Muscle of leg (tissue), 11 donors: ENCODE results near the gene MYOCD. TPM values are rescaled to one million over a fixed set of nuclear protein-coding genes. Genes with fewer than 3 reads are reported as not detected.

Source experiments
- DNase-seq: peaks from one replicate; pipeline ENCODE4 v3.0.0; 2013
- H3K27ac ChIP-seq: one replicate; pipeline ENCODE4 v1.5.1; 2013; ENCODE audit warnings: mild to moderate bottlenecking, low read length, control low read depth
- H3K27me3 ChIP-seq: one replicate; pipeline ENCODE4 v1.6.1; 2013; ENCODE audit warnings: low read length; ENCODE audit not compliant: control insufficient read depth, insufficient read depth
- H3K36me3 ChIP-seq: one replicate; pipeline ENCODE4 v1.6.1; 2013; ENCODE audit warnings: low read length; ENCODE audit not compliant: control insufficient read depth, insufficient read depth
- H3K4me1 ChIP-seq: one replicate; pipeline ENCODE4 v1.6.1; 2013; ENCODE audit warnings: low read length; ENCODE audit not compliant: control insufficient read depth, insufficient read depth
- H3K4me3 ChIP-seq: one replicate; pipeline ENCODE4 v1.5.1; 2013; ENCODE audit warnings: low read length, control low read depth
- H3K9me3 ChIP-seq: replicated peaks from 2 replicates; pipeline ENCODE4 v1.6.1; 2013; ENCODE audit warnings: low read depth, low read length; ENCODE audit not compliant: control insufficient read depth
- WGBS: methylation state at CpG from one replicate; pipeline ENCODE4 v1.1.5; 2013; ENCODE audit warnings: missing lambda C conversion rate; ENCODE audit not compliant: insufficient coverage; 5-methylcytosine and 5-hydroxymethylcytosine counted together
- polyA plus RNA-seq, 8 donors: library from polyadenylated mRNA; unstranded; fragments of 120-200 nt; gene quantifications; one replicate each; pipeline versions ENCODE4 v1.2.1 to v1.2.3, GENCODE V29; 2013; ENCODE audit warnings: inconsistent platforms in 1 of 8, low replicate concordance in 1 of 8; ENCODE audit not compliant: insufficient read length in 8 of 8, insufficient read depth in 1 of 8
- total RNA-seq: library from RNA; stranded (reverse); fragments of 120-200 nt; gene quantifications from one replicate; pipeline ENCODE4 v1.2.4, GENCODE V29; 2013

MYOCD gene
- total and polyA plus RNA-seq, 9 donors: 0.34 to 1.2 (median 0.58) TPM

GRCh38 chr17:12642034-12642433, 23.7 kb upstream of the MYOCD start:
- DNase-seq: no peak
- no peaks in the 10 kb centered on the region for H3K27me3 ChIP-seq
- no peaks in the 10 kb centered on the region for H3K4me1 ChIP-seq
- no peaks in the 10 kb centered on the region for H3K36me3 ChIP-seq
- no peaks in the 10 kb centered on the region for H3K9me3 ChIP-seq
- no peak overlapping the region for H3K27ac ChIP-seq
- WGBS: no CpG with 5 or more reads among the region's 4 CpGs
- no peak overlapping the region for H3K4me3 ChIP-seq

- DNase-seq: no peak
- Histone ChIP-seq H3K9me3 (no peaks in the 10 kb centered on the region), H3K36me3 (no peaks in the 10 kb centered on the region), H3K4me1 (no peaks in the 10 kb centered on the region), H3K4me3 (no peak overlapping the region), H3K27ac (no peak overlapping the region), H3K27me3 (no peaks in the 10 kb centered on the region)
- 71% methylated on average over 1 of the region's 1 CpG for WGBS
Measured at GRCh38 chr17:12643822-12644221, 21.9 kb upstream of the MYOCD start.

DNA sequence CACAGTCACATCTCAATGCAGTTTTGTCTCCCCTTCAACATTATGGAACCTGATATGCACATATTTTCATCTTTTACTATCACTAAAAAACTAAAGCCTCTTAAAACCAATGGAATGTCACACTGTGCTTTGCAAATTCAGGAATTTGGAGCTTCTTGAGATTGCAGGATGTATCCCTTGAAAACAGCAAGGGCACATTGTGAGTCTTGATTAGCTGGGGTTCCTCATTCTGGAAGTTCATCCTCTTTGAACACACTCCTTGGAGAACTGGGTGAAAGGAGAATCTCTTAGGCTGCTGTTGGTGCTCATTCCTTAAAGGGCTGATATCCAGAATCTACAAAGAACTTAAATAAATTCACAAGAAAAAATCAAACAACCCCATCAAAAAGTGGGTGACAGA, 21.1 kb upstream of the MYOCD start:
- H3K27me3 ChIP-seq: no peaks in the 10 kb centered on the region
- no peaks in the 10 kb centered on the region for H3K4me1 ChIP-seq
- H3K9me3 ChIP-seq: no peaks in the 10 kb centered on the region
- H3K4me3 ChIP-seq: no peak overlapping the region
- no peak overlapping the region for H3K27ac ChIP-seq
- no peak for DNase-seq
- no peaks in the 10 kb centered on the region for H3K36me3 ChIP-seq

DNA sequence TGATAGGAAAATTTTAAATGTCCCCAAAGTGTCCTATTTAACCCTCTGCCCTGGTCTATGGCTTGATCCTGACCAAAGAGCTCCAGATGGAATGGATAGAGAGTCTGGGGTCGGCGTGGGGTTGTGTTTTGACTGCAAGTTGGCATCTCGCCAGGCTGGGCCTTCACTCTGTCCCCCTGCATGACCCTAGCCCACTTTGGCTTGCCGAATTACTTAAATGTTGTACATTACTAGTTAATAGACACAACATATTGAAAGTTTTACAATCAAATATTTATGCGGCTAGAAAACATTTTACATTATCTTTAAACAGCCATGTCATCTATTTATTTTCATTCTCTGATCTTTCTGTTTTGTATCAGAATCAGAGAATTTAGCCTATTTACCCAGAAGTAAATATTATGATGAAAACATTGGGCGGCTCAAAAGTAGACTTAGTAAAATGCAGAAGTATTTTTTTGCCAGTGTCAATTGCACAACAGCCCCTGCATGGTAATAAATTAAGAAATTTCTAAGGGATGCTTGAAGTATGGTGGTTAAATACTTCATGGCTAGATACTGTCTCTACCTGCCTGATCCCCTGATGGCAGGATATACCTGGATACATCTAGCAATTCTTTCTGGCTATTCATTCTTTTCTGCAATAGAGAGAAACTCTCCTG, 18.8 kb upstream of the MYOCD start:
- WGBS: 100% methylated on average over 1 of the region's 6 CpGs
- H3K36me3 ChIP-seq: no peaks in the 10 kb centered on the region
- no peak for DNase-seq
- no peaks in the 10 kb centered on the region for H3K9me3 ChIP-seq
- no peak overlapping the region for H3K27ac ChIP-seq
- H3K27me3 ChIP-seq: peaks cover 4% of the 10 kb centered on the region
- no peak overlapping the region for H3K4me3 ChIP-seq
- no peaks in the 10 kb centered on the region for H3K4me1 ChIP-seq

- Histone ChIP-seq H3K4me3 (no peak overlapping the region), H3K27ac (no peak overlapping the region), H3K27me3 (peaks cover 4% of the 10 kb centered on the region), H3K9me3 (no peaks in the 10 kb centered on the region), H3K4me1 (no peaks in the 10 kb centered on the region), H3K36me3 (no peaks in the 10 kb centered on the region)
- WGBS: no CpG with 5 or more reads among the region's 3 CpGs
- no peak for DNase-seq
Measured at GRCh38 chr17:12648498-12648897, 17.2 kb upstream of the MYOCD start.

GRCh38 chr17:12655936-12656335, 9.8 kb upstream of the MYOCD start:
- Histone ChIP-seq H3K4me1 (no peaks in the 10 kb centered on the region), H3K4me3 (no peak overlapping the region), H3K27ac (no peak overlapping the region), H3K36me3 (no peaks in the 10 kb centered on the region), H3K27me3 (no peaks in the 10 kb centered on the region), H3K9me3 (no peaks in the 10 kb centered on the region)
- no peak for DNase-seq
- no CpG with 5 or more reads among the region's 4 CpGs for WGBS

GRCh38 chr17:12656354-12656753, 9.3 kb upstream of the MYOCD start:
- Histone ChIP-seq H3K27ac (no peak overlapping the region), H3K36me3 (no peaks in the 10 kb centered on the region), H3K9me3 (no peaks in the 10 kb centered on the region), H3K4me3 (no peak overlapping the region), H3K4me1 (no peaks in the 10 kb centered on the region), H3K27me3 (peaks cover 2% of the 10 kb centered on the region)
- no CpG with 5 or more reads among the region's 2 CpGs for WGBS
- DNase-seq: no peak

GRCh38 chr17:12659500-12659899, 6.2 kb upstream of the MYOCD start:
- Histone ChIP-seq H3K27ac (no peak overlapping the region), H3K36me3 (no peaks in the 10 kb centered on the region), H3K4me1 (peaks cover 4% of the 10 kb centered on the region), H3K27me3 (peaks cover 18% of the 10 kb centered on the region), H3K9me3 (no peaks in the 10 kb centered on the region), H3K4me3 (no peak overlapping the region)
- DNase-seq: no peak
- WGBS: no CpG with 5 or more reads among the region's 1 CpG

- WGBS: 78% methylated on average over 7 of the region's 11 CpGs
- no peak for DNase-seq
- Histone ChIP-seq H3K4me1 (peaks cover 20% of the 10 kb centered on the region), H3K27ac (no peak overlapping the region), H3K27me3 (peaks cover 41% of the 10 kb centered on the region), H3K4me3 (no peak overlapping the region), H3K9me3 (no peaks in the 10 kb centered on the region), H3K36me3 (no peaks in the 10 kb centered on the region)
Measured at GRCh38 chr17:12664252-12664651, 1.4 kb upstream of the MYOCD start.

GRCh38 chr17:12664894-12665262, 812 bp upstream of the MYOCD start:
- H3K27ac ChIP-seq: no peak overlapping the region

DNA sequence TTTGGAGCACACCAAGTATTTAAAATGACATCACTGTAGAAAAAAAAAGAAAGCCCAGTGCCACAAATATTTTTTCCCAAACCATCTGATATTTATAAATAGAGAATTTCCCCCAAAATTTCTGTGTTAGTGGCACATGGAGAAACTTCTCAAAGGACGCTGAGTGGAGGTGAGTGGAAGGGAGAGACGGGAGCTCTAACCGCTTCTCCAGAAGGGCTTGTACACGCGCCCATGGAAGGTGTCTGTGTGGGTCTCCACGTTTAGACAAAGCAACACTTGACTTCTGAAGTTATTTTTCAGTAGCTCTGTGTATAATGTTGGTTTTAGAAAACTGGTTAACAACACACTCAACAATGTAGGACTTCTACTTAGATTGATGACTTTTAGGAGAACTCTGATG, 1.0 kb downstream of the MYOCD start:
- peaks cover 38% of the 10 kb centered on the region for H3K27me3 ChIP-seq
- H3K27ac ChIP-seq: no peak overlapping the region
- H3K4me3 ChIP-seq: no peak overlapping the region
- 94% methylated on average over 3 of the region's 6 CpGs for WGBS
- H3K9me3 ChIP-seq: no peaks in the 10 kb centered on the region
- peaks cover 20% of the 10 kb centered on the region for H3K4me1 ChIP-seq
- no peak for DNase-seq
- no peaks in the 10 kb centered on the region for H3K36me3 ChIP-seq

More at GRCh38 chr17:12664894-12665262, 812 bp upstream of the MYOCD start:
- peak overlapping the region; percentile 42 for H3K4me3 ChIP-seq
- H3K27me3 ChIP-seq: peaks cover 41% of the 10 kb centered on the region
- H3K36me3 ChIP-seq: no peaks in the 10 kb centered on the region
- peak; percentile 11 for DNase-seq
- peaks cover 20% of the 10 kb centered on the region for H3K4me1 ChIP-seq
- no CpG with 5 or more reads among the region's 11 CpGs for WGBS
- no peaks in the 10 kb centered on the region for H3K9me3 ChIP-seq
